Measurements from ENCODE around the gene SHANK2.
"Not testable (repeated sequence)": the region's sequence is repeated elsewhere in the genome, so short reads cannot be mapped to it uniquely, and the experiment has no call there.

Gene SHANK2

GRCh38 chr11:71242391-71242790 is 10.0 kb downstream of the SHANK2 start:
- DNase-seq = no peak

GRCh38 chr11:71241721-71242259 is 10.6 kb downstream of the SHANK2 start:
- DNase-seq = no peak

DNA sequence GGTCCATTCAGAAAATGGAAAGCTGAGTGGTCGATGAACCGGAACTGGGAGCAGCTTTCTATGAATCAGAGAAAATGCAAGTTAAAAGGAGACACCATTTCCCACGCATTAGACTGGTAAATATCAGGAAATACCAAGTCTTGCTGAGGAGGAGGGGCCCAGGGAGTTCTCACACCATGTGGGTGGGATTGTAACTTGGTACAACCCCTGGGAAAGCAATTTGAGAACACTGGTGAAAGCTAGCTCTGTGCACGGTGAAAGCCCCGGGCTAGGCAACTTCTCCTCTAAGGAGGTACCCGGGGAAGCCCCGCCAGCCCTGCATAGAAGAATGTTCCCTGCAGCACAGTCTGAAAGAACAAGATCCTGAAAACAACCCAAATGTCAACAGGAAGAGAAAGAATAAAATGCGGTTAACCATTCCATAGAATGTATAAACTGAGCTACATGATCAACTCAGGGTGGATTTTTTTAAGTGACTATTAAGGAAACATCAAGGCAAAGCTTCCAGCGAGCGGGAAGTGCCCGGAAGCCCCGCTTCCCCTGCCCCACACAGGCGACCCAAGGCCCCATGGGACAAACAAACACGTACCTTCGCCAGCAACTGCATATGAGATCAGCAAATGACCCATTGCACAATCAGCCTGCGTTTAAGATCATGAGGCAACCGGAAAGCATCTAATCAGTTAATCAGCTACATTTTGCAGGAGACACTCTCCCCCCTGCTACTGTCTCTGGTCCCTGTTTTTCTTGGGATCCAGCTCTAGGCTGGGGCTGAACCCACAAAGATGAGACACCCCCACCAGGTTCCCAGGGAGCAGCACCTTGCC is 11.3 kb downstream of the SHANK2 start:
- DNase-seq = no peak

DNA sequence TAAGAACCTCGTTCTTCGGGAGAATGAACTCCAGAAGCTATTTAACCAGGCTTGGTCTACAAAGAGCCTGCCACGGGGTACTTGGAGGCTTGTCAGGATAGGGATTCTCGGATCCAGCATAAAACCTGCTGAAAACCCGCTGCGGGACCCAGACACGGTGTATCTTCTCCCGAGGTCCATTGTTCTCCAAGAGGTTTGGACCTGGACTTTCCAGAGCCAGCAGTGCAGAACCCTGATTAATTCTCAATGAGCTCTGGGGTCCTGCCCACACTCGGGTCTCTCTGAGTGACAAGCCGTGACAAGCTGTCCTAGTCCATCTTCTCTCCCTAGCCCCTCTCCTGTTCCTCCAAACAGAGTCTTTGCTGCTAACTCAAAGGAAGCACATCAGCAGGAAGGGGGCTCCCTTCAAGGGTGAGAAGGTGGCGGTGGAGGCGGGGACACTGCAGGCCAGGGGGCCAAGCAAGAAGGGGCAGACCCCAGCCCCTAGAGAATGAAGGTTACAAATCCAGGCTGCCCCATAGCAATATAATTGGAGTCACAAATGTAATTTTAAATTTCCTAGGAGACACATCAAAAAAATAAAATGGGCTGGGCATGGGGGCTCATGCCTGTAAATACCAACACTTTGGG is 12.2 kb downstream of the SHANK2 start:
- no peak for DNase-seq

GRCh38 chr11:71239581-71239980 is 12.8 kb downstream of the SHANK2 start:
- no peak for DNase-seq

- no peak for DNase-seq
These were observed 13.4 kb downstream of the SHANK2 start for GRCh38 chr11:71238941-71239340.

DNA sequence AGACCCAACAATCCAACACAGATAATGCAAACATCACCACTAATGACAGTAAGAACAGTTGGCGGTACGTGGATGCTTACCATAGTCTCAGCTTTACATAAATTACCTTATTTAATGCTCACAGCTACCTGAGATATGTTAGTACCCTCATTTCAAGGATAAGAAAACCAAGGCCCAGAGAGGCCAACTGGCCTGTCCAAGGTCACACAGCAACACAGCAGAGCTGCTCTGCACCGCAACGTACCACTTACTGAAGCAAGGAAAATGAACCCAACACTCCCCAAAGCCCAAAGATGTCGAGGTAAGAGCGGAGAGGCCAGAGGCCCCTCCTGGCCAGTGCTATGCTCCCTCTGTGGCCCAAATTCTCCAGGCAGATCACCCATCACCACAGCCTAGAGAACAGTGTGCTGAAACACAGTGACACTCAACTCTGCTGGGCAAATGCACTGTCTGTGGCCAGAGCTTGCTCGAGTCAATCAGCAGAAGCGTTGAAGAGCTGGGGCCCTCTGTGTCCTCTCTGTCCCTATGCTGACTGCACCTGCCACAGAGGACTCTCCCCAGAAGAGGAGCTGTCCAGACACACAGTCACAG is 14.0 kb downstream of the SHANK2 start:
- no peak for DNase-seq

DNA sequence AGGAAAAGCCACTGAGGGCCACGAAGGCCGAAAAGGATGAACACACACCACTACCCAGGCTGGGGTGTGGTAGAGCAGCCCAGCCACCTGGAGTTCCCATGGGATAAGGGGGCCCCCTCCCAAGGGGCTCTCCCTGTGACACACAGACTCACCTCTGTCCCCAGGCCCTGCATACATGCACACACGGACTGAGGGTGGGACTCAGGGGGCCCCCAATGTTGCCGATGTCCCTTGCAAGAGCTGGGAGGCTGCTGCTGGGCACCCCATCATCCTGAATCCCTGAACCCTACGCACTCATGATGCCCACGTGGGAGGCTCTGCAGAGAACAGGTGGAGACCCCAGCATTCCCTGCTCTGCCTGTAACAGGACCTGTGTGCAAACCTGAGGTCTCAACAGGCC is 14.5 kb downstream of the SHANK2 start:
- DNase-seq = no peak

- no peak for DNase-seq
These were observed 15.4 kb downstream of the SHANK2 start for GRCh38 chr11:71236836-71237475.

- no peak for DNase-seq
These were observed 16.7 kb downstream of the SHANK2 start for GRCh38 chr11:71235719-71236118.

DNA sequence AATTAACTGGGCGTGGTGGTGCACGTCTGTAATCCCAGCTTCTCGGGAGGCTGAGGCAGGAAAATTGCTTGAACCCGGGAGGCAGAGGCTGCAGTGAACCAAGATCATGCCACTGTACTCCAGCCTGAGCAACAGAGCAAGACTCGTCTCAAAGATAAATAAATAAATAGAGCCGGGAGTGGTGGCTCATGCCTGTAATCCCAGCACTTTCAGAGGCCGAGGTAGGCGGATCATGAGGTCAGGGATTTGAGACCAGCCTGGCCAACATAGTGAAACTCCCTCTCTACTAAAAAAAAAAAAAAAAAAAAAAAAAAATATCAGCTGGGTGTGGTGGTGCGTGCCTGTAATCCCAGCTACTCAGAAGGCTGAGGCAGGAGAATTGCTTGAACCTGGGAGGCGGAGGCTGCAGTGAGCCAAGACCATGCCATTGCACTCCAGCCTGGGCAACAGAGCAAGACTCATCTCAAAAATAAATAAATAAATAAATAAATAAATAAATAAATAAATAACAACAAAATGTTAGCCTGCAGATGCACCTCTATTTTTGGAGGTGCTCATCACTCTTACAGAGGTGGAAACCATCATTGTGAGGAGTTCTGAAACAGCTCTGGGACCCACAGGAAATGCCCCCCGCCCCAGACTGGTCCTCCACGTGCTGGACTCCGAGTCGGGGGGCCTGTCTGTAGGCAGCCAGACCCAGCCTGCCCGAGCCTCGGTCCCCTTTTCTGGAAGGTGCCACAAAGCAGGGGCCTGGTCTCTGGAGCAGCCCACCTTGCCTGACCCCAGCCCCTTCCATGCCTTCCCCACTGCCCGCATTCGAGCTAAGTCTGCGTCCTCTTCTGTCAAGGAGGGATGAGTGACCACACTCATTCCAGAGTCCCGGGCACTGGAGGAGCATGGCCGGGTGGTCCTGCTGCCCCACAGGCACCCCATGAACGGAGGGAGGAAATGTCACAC is 18.2 kb downstream of the SHANK2 start:
- DNase-seq = not testable (repeated sequence)

- DNase-seq = no peak
These were observed 20.0 kb downstream of the SHANK2 start for GRCh38 chr11:71232364-71232763.

- no peak for DNase-seq
These were observed 23.4 kb downstream of the SHANK2 start for GRCh38 chr11:71228961-71229360.

DNA sequence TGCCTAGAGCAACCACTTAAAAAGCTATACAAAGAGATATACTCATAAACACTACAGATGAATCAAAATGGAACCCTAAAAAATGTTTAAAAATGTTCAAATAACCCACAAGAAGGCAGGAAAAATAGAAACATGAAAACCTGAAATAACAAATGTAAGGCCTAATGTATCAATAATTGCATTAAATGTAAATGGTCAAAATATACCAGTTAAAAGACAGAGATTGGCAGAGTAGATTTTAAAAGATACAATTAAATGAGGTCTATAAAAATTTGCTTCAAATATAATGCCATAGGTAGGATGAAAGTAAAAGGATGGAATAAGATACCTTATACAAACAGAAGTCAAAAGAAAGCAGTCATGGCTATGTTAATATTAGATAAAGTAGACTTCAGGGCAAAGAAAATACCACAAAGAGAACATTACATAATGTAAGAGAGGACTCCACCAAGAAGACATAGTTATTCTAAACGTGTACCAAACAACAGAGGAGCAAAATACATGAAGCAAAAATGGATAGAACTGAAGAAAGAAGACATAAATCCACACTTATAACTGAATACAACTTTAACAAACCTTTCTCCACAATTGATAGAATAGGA is 25.2 kb downstream of the SHANK2 start:
- DNase-seq = no peak

- no peak for DNase-seq
These were observed 28.4 kb downstream of the SHANK2 start for GRCh38 chr11:71223671-71224660.

- DNase-seq = no peak
These were observed 29.3 kb downstream of the SHANK2 start for GRCh38 chr11:71223081-71223405.

GRCh38 chr11:71222318-71223080 is 29.9 kb downstream of the SHANK2 start:
- DNase-seq = no peak

- no peak for DNase-seq
These were observed 30.6 kb downstream of the SHANK2 start for GRCh38 chr11:71221821-71222220.

DNA sequence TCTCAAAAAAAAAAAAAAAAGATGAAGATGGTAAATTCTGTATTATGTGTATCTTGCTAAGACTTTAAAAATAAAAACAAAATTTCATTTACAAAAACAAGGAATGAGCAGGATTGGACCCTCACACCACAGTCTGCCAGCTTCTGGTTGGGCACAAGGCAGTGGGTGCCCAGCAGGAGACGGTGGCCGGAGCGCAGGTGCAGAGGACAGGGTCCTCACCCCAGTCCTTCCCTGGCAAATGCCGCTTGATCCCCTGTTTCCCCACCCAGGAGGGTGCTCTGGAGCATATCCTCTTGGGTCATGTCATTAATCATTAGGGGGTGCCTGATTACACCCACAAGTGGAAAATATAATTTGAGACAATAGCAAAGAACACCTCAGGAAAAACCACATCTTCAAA is 31.2 kb downstream of the SHANK2 start:
- no peak for DNase-seq
